GM12875 (cell line): ENCODE results near the gene PLXNC1.

Experiments used
- H3K4me3 ChIP-seq: one replicate; pipeline ENCODE4 v1.5.1; 2011; ENCODE audit warnings: low read depth, low read length, control low read depth
- TF ChIP-seq, protein P1 (sequence below): IDR thresholded peaks from 2 replicates; pipeline ENCODE4 v1.5.1; 2011; ENCODE audit warnings: low read depth, mild to moderate bottlenecking, control low read depth, inconsistent platforms, low read length, moderate library complexity, borderline replicate concordance; ENCODE audit not compliant: insufficient read depth

Gene PLXNC1

DNA sequence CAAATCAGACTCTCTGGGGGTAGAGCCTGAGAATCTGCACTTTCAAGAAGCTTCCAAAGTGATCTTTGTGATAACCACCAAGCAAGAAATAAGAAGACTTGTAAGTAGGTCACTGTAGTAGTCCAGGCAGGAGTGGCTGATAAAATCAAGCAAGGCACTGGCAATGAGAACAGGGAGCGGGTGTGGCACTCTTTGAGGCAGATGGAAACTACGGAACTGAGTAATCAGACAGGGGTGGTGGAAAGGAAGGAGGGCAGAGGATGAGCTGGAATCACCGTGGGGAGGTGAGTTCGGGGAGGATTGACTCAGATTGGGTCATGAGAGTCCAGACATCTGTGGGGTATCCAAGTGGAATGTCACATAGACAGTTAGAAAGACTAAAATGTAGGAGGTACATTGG is 44.4 kb upstream of the PLXNC1 start:
- no peak overlapping the region for H3K4me3 ChIP-seq
- TF ChIP-seq, protein P1, sequence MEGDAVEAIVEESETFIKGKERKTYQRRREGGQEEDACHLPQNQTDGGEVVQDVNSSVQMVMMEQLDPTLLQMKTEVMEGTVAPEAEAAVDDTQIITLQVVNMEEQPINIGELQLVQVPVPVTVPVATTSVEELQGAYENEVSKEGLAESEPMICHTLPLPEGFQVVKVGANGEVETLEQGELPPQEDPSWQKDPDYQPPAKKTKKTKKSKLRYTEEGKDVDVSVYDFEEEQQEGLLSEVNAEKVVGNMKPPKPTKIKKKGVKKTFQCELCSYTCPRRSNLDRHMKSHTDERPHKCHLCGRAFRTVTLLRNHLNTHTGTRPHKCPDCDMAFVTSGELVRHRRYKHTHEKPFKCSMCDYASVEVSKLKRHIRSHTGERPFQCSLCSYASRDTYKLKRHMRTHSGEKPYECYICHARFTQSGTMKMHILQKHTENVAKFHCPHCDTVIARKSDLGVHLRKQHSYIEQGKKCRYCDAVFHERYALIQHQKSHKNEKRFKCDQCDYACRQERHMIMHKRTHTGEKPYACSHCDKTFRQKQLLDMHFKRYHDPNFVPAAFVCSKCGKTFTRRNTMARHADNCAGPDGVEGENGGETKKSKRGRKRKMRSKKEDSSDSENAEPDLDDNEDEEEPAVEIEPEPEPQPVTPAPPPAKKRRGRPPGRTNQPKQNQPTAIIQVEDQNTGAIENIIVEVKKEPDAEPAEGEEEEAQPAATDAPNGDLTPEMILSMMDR = no peak

DNA sequence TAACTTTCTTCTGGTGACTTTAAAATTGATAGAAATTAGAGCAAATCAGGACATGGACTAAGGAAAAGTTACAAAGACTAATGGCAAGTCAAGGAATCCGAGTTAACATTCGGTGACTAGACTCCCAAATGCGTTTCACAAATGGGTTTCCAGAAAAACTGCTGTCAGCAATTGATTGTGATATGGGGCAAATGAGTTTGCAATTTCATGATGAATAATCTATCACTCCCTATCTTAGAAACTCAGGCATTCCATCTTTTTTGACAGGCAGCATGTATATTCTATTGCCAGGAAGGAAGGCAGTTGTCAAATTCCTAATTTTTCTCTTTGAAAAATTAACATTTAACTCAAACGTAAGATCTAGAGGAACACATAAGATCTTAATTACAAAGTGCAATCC is 40.5 kb upstream of the PLXNC1 start:
- TF ChIP-seq, protein P1 = no peak
- no peak overlapping the region for H3K4me3 ChIP-seq

DNA sequence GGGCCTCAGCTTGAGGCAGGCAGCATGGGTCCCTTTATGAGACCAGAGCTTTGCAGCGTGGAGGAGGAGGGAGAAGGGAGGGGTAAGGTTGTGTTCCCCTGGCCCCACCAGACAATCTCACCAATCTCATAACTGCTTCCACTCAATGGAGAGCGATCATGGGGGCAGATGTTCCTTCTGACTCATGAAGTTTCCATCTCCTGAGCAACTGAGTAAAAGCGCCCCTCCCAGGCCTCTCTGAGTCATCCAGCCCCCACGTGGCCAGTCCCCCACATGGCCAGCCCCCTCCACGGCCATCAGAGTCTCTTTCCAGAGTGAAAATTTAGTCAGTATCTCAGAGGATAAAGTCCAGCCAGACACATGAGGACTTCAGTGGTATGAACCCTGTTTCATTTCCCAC is 39.2 kb upstream of the PLXNC1 start:
- TF ChIP-seq, protein P1 = no peak
- no peak overlapping the region for H3K4me3 ChIP-seq

DNA sequence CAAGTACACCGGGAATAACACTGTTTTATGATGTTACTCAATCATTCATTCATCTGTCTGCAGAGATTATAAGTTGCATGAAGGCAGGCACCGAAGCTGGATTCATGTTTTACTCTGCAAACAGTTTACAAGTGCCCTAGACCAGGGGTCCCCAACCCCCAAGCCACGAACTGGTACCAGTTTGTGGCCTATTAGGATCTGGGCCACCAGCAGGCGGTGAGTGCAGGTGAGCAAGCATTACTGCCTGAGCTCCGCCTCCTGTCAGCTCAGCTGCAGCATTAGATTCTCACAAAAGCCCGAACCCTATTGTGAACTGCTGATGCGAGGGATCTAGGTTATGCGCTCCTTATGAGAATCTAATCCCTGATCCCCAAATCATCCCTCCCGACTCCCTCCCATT is 38.1 kb upstream of the PLXNC1 start:
- TF ChIP-seq, protein P1 = no peak
- H3K4me3 ChIP-seq = no peak overlapping the region

DNA sequence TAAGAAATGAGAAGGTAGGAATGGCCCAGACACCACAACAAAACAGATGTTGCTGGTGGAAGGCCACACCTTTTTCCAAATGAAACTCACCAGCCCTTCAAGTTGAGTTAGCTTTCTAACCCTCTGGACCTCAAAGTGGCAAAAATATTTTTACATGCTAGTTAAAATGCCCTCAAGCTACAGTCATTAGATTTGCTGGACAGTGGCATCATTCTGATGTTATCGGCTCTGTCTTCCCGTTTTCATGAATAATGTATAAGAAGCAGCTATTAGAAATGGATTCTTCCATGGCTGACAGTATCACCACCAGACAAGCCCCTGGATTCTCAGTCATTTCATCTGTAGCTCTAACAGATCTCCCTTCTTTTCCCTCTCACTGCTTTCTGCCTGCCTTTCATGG is 37.1 kb upstream of the PLXNC1 start:
- TF ChIP-seq, protein P1 = no peak

DNA sequence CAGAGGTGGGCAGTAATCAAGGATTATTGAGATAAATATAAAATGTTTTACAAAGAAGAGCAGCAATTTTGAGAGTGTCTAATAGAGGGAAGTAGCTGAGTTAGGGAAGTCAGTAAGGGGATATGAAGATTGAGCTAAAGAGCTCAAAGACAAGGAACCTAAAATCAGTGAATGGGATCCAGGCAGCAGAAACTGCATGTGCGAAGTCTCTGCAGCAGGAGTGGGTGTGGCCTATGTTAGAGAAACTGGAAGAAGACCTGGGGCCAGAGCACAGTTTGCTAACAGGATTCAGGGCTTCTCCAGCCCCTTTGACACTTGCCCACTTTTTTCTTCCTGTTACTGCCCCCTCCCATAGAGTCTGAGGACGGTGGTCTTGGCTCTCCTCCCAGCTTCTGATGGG is 36.3 kb upstream of the PLXNC1 start:
- H3K4me3 ChIP-seq = no peak overlapping the region
- TF ChIP-seq, protein P1 = no peak

More for the DNA sequence above, 37.1 kb upstream of the PLXNC1 start:
- H3K4me3 ChIP-seq = no peak overlapping the region

DNA sequence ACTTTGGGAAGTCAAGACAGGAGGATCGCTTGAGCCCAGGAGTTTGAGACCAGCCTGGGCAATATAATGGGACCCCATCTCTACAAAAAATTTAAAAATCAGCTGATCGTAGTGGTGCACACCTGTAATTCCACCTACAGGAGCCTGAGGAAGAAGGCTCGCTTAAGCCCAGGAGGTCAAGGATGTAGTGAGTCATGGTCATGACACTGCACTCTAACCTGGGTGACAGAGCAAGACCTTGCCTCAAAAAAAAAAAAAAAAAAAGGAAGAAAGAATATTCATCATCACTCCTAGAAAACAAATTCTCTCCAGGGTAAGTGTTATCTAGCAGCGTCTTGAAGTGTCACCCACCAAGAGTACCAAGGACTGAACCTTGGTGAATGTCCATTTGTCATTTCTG is 34.2 kb upstream of the PLXNC1 start:
- H3K4me3 ChIP-seq = no peak overlapping the region
- TF ChIP-seq, protein P1 = no peak
